LNCaP clone FGC (cell line): ENCODE data around the gene ATRIP.
A peak's percentile ranks its signal among the peaks of the same experiment; 100 is the strongest.
"Not testable (repeated sequence)": the region's sequence is repeated elsewhere in the genome, so short reads cannot be mapped to it uniquely, and the experiment has no call there.

ENCODE experiments used
- DNase-seq: peaks from one replicate; pipeline ENCODE4 v3.0.0-alpha.2; 2011; ENCODE audit warnings: low read depth
- H3K4me3 ChIP-seq: 2 replicates; pipeline ENCODE4 v1.5.1; 2011; ENCODE audit warnings: mild to moderate bottlenecking, low read depth, low read length, control low read depth
- CTCF ChIP-seq: IDR thresholded peaks from 2 replicates; pipeline ENCODE4 v1.5.1; 2012; ENCODE audit warnings: mild to moderate bottlenecking; ENCODE audit not compliant: control insufficient read depth, insufficient read depth; ENCODE audit errors: extremely low read depth

The ATRIP gene

GRCh38 chr3:48469046-48469915, 22.7 kb downstream of the ATRIP start:
- TF ChIP-seq CTCF = no peak
- DNase-seq = no peak
- no peak overlapping the region for H3K4me3 ChIP-seq

- no peak overlapping the region for H3K4me3 ChIP-seq
- DNase-seq = no peak
- TF ChIP-seq CTCF = no peak
Observed at GRCh38 chr3:48470286-48470685, 23.7 kb downstream of the ATRIP start.

- H3K4me3 ChIP-seq = peak overlapping the region; percentile 87
- no peak for TF ChIP-seq CTCF
- no peak for DNase-seq
Observed at GRCh38 chr3:48472673-48472922, 26.1 kb downstream of the ATRIP start.

- H3K4me3 ChIP-seq = peak overlapping the region; percentile 87
- TF ChIP-seq CTCF = peak; percentile 42
- DNase-seq = peak; percentile 57
Observed at GRCh38 chr3:48472923-48473616, 26.5 kb downstream of the ATRIP start.

- peak overlapping the region; percentile 87; the same call in 1 of the 2 replicates for H3K4me3 ChIP-seq
- DNase-seq = no peak
- no peak for TF ChIP-seq CTCF
Observed at GRCh38 chr3:48473617-48473952, 27.0 kb downstream of the ATRIP start.

GRCh38 chr3:48474031-48474430, 27.5 kb downstream of the ATRIP start:
- not testable (repeated sequence) for DNase-seq, H3K4me3 ChIP-seq

GRCh38 chr3:48474619-48475018, 28.1 kb downstream of the ATRIP start:
- no peak overlapping the region for H3K4me3 ChIP-seq
- no peak for DNase-seq
- no peak for TF ChIP-seq CTCF
